Measurements from ENCODE around the gene ANXA2R. TPM values are rescaled to one million over a fixed set of nuclear protein-coding genes. Genes with fewer than 3 reads are reported as not detected.

The ANXA2R gene
- total RNA-seq, 1 experiment from 2014 or later = 6.2 TPM

DNA sequence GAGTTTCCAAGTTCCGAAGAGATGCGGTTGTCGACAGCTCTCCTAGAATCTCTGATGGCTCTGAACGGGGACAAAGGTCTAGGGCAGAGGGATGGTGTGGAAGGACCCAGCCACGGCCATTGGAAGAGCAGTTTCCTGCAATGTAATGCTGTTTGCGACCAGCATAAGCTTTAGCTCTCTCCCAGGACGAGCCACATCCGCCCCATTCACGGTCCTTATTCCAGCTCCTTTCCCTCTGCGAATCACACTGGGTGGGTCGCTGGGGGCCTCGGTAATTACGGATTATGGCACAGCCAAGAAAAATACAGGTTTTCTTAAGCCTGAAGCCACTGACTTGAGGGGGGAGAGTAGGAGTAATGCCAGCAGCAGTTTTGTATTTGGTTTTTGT is 22.7 kb downstream of the ANXA2R start:
- Histone ChIP-seq H3K27me3 (ENCODE audit: control insufficient read depth, insufficient read depth, low read length) (no peaks in the 10 kb centered on the region), H3K27ac (ENCODE audit: low read length) (peak overlapping the region; percentile 97), H3K36me3 (ENCODE audit: control insufficient read depth, insufficient read depth, low read length) (no peaks in the 10 kb centered on the region), H3K9me3 (ENCODE audit: control insufficient read depth, insufficient read depth, low read depth, low read length) (no peaks in the 10 kb centered on the region), H3K4me3 (ENCODE audit: low read depth in 2 of 2, low read length in 2 of 2) (peak overlapping the region; percentile 65 to 75), H3K4me1 (ENCODE audit: control insufficient read depth, insufficient read depth, low read length) (peaks cover 38% of the 10 kb centered on the region)
- intact Hi-C loops (cut with micrococcal nuclease; ENCODE audit: unreplicated experiment) = no loop called here
- POLR2A ChIA-PET = interaction anchor here (1.5 kb wide), 1 partner anchor 10 kb away, joined by 4 read pairs; no protein-coding TSS in a partner anchor
- CTCF ChIA-PET = interaction anchor here (0.6 to 1.0 kb wide), 3 partner anchors 10 to 1439 kb away, joined by 3 to 6 read pairs (median 4); no protein-coding TSS in a partner anchor
- no peak for DNase-seq (ENCODE audit: low read depth, low spot score)
- TF ChIP-seq SIN3A (IDR thresholded peaks at IDR 0.05; ENCODE audit: borderline replicate concordance, insufficient read depth, low read depth, low read length) = no peak
- no peak for TF ChIP-seq POLR2AphosphoS5 (IDR thresholded peaks at IDR 0.05; ENCODE audit: low read depth, low read length)
- TF ChIP-seq TCF7L2 (IDR thresholded peaks at IDR 0.05; ENCODE audit: low read depth, low read length) = no peak
- TF ChIP-seq REST (IDR thresholded peaks at IDR 0.05; ENCODE audit: insufficient read depth in 1 of 2, low read depth in 2 of 2, low read length in 1 of 2) = no peak
- no peak for TF ChIP-seq CTCF (IDR thresholded peaks at IDR 0.05)
- peak; percentile 63 for ATAC-seq
- in situ Hi-C loops (cut with HindIII; ENCODE audit: low pct_unique_long_range_greater_than_20kb, low sequenced_read_pairs) = loop anchor here (25.0 kb wide), 1 partner anchor 105 kb away; no protein-coding TSS in a partner anchor
- BruUV-seq (replicated peaks) = TSS peak; percentile 55

- intact Hi-C loops (cut with micrococcal nuclease; ENCODE audit: unreplicated experiment) = no loop called here
- POLR2A ChIA-PET = interaction anchor here (1.5 kb wide), 1 partner anchor 9 kb away, joined by 4 read pairs; no protein-coding TSS in a partner anchor
- Histone ChIP-seq H3K9me3 (ENCODE audit: control insufficient read depth, insufficient read depth, low read depth, low read length) (no peaks in the 10 kb centered on the region), H3K27ac (ENCODE audit: low read length) (peak overlapping the region; percentile 97), H3K4me3 (ENCODE audit: low read depth in 2 of 2, low read length in 2 of 2) (peak overlapping the region; percentile 65 to 75), H3K27me3 (ENCODE audit: control insufficient read depth, insufficient read depth, low read length) (no peaks in the 10 kb centered on the region), H3K4me1 (ENCODE audit: control insufficient read depth, insufficient read depth, low read length) (peaks cover 32% of the 10 kb centered on the region), H3K36me3 (ENCODE audit: control insufficient read depth, insufficient read depth, low read length) (no peaks in the 10 kb centered on the region)
- CTCF ChIA-PET = no interaction called here
- DNase-seq (ENCODE audit: low read depth, low spot score) (no peak), ATAC-seq (no peak)
- TF ChIP-seq CTCF (IDR thresholded peaks at IDR 0.05) (no peak), TCF7L2 (IDR thresholded peaks at IDR 0.05; ENCODE audit: low read depth, low read length) (no peak), REST (IDR thresholded peaks at IDR 0.05; ENCODE audit: insufficient read depth in 1 of 2, low read depth in 2 of 2, low read length in 1 of 2) (no peak), SIN3A (IDR thresholded peaks at IDR 0.05; ENCODE audit: borderline replicate concordance, insufficient read depth, low read depth, low read length) (no peak), POLR2AphosphoS5 (IDR thresholded peaks at IDR 0.05; ENCODE audit: low read depth, low read length) (no peak)
- in situ Hi-C loops (cut with HindIII; ENCODE audit: low pct_unique_long_range_greater_than_20kb, low sequenced_read_pairs) = loop anchor here (25.0 kb wide), 1 partner anchor 104 kb away; no protein-coding TSS in a partner anchor
- no TSS peak for BruUV-seq (replicated peaks)
These were observed 23.8 kb downstream of the ANXA2R start for GRCh38 chr5:43016217-43016779.

Measured in Panc1 (cell line).